Mesodermal cell (in vitro differentiated cells): ENCODE measurements around the gene FHL5.
"Not testable (repeated sequence)": the region's sequence is repeated elsewhere in the genome, so short reads cannot be mapped to it uniquely, and the experiment has no call there.

Experiments used
- H3K27ac ChIP-seq: 2 replicates; pipeline ENCODE4 v1.7.0; 2013; ENCODE audit warnings: mild to moderate bottlenecking, low read depth, low read length, moderate library complexity; ENCODE audit not compliant: severe bottlenecking
- H3K36me3 ChIP-seq: 2 replicates; pipeline ENCODE4 v1.7.1; 2013; ENCODE audit warnings: mild to moderate bottlenecking, low read length, moderate library complexity; ENCODE audit not compliant: control insufficient read depth, insufficient read depth
- H3K4me1 ChIP-seq: one replicate; pipeline ENCODE4 v1.7.1; 2013; ENCODE audit warnings: mild to moderate bottlenecking, low read length; ENCODE audit not compliant: insufficient read depth, control insufficient read depth, poor library complexity, severe bottlenecking
- H3K4me3 ChIP-seq: 2 replicates; pipeline ENCODE4 v1.7.0; 2013; ENCODE audit warnings: low read length, control low read depth, mild to moderate bottlenecking; ENCODE audit not compliant: insufficient read depth, poor library complexity, severe bottlenecking; ENCODE audit errors: extremely low read depth
- H3K9me3 ChIP-seq: 2 replicates; pipeline ENCODE4 v1.7.1; 2013; ENCODE audit warnings: mild to moderate bottlenecking, low read length, moderate library complexity; ENCODE audit not compliant: control insufficient read depth
- WGBS, 2 experiments: methylation state at CpG; one replicate each; pipeline ENCODE4 v1.1.5; 2013; ENCODE audit warnings: missing lambda C conversion rate in 2 of 2; ENCODE audit not compliant: insufficient coverage in 2 of 2; 5-methylcytosine and 5-hydroxymethylcytosine counted together

The FHL5 gene

GRCh38 chr6:96610019-96610418 is 47.1 kb downstream of the FHL5 start:
- Histone ChIP-seq H3K4me1 (no peaks in the 10 kb centered on the region), H3K4me3 (no peak overlapping the region), H3K9me3 (no peaks in the 10 kb centered on the region), H3K27ac (no peak overlapping the region), H3K36me3 (no peaks in the 10 kb centered on the region)
- WGBS, 2 experiments: no CpG with 5 or more reads among the region's 1 CpG

- WGBS, 2 experiments: 91% methylated on average over 1 of the region's 1 CpG; no CpG with 5 or more reads in 1 of the 2 experiments
- H3K27ac ChIP-seq: no peak overlapping the region
- no peaks in the 10 kb centered on the region for H3K9me3 ChIP-seq
- H3K36me3 ChIP-seq: no peaks in the 10 kb centered on the region
- no peak overlapping the region for H3K4me3 ChIP-seq
- no peaks in the 10 kb centered on the region for H3K4me1 ChIP-seq
These were observed 48.5 kb downstream of the FHL5 start for GRCh38 chr6:96611342-96611991.

GRCh38 chr6:96613291-96613999 is 50.5 kb downstream of the FHL5 start:
- WGBS, 2 experiments: 88 to 94% methylated on average over 1 to 2 of the region's 2 CpGs
- H3K27ac ChIP-seq: no peak overlapping the region
- no peaks in the 10 kb centered on the region for H3K36me3 ChIP-seq
- H3K9me3 ChIP-seq: no peaks in the 10 kb centered on the region
- H3K4me3 ChIP-seq: no peak overlapping the region
- H3K4me1 ChIP-seq: no peaks in the 10 kb centered on the region

- Histone ChIP-seq H3K36me3 (no peaks in the 10 kb centered on the region), H3K4me1 (no peaks in the 10 kb centered on the region), H3K9me3 (no peaks in the 10 kb centered on the region), H3K4me3 (no peak overlapping the region), H3K27ac (no peak overlapping the region)
- 84 to 92% methylated on average over 5 to 6 of the region's 6 CpGs for WGBS, 2 experiments
These were observed 57.9 kb downstream of the FHL5 start for GRCh38 chr6:96620851-96621250.

GRCh38 chr6:96621983-96622382 is 59.1 kb downstream of the FHL5 start:
- Histone ChIP-seq H3K4me1 (no peaks in the 10 kb centered on the region), H3K4me3 (no peak overlapping the region), H3K36me3 (no peaks in the 10 kb centered on the region), H3K27ac (no peak overlapping the region), H3K9me3 (no peaks in the 10 kb centered on the region)
- WGBS, 2 experiments: 80% methylated on average over 1 of the region's 2 CpGs; no CpG with 5 or more reads in 1 of the 2 experiments

- Histone ChIP-seq H3K9me3 (no peaks in the 10 kb centered on the region), H3K4me1 (no peaks in the 10 kb centered on the region), H3K36me3 (no peaks in the 10 kb centered on the region), H3K27ac (no peak overlapping the region), H3K4me3 (no peak overlapping the region)
- WGBS, 2 experiments: 85 to 100% methylated on average over 1 of the region's 3 CpGs
These were observed 62.0 kb downstream of the FHL5 start for GRCh38 chr6:96624957-96625356.

- no peaks in the 10 kb centered on the region for H3K4me1 ChIP-seq
- H3K9me3 ChIP-seq: no peaks in the 10 kb centered on the region
- no peak overlapping the region for H3K4me3 ChIP-seq
- no peaks in the 10 kb centered on the region for H3K36me3 ChIP-seq
- WGBS, 2 experiments: 20% methylated on average over 1 of the region's 2 CpGs; no CpG with 5 or more reads in 1 of the 2 experiments
- H3K27ac ChIP-seq: no peak overlapping the region
These were observed 63.9 kb downstream of the FHL5 start for GRCh38 chr6:96626759-96627364.

- no CpG with 5 or more reads among the region's 3 CpGs for WGBS, 2 experiments
- no peaks in the 10 kb centered on the region for H3K36me3 ChIP-seq
- H3K4me1 ChIP-seq: no peaks in the 10 kb centered on the region
- H3K9me3 ChIP-seq: no peaks in the 10 kb centered on the region
- no peak overlapping the region for H3K27ac ChIP-seq
- no peak overlapping the region for H3K4me3 ChIP-seq
These were observed 68.3 kb downstream of the FHL5 start for GRCh38 chr6:96631248-96631647.

GRCh38 chr6:96637979-96638378 is 75.1 kb downstream of the FHL5 start:
- not testable (repeated sequence) for H3K9me3 ChIP-seq, H3K36me3 ChIP-seq, H3K4me3 ChIP-seq, H3K4me1 ChIP-seq, H3K27ac ChIP-seq
- WGBS, 2 experiments: 80 to 91% methylated on average over 7 to 9 of the region's 10 CpGs

- whole genome bisulfite sequencing, 2 experiments: 86 to 87% methylated on average over 1 to 5 of the region's 5 CpGs
- Histone ChIP-seq H3K9me3 (no peaks in the 10 kb centered on the region), H3K27ac (no peak overlapping the region), H3K36me3 (no peaks in the 10 kb centered on the region), H3K4me1 (no peaks in the 10 kb centered on the region), H3K4me3 (no peak overlapping the region)
These were observed 82.2 kb downstream of the FHL5 start for GRCh38 chr6:96645106-96645505.

GRCh38 chr6:96649926-96650325 is 87.0 kb downstream of the FHL5 start:
- H3K27ac ChIP-seq: no peak overlapping the region
- no peaks in the 10 kb centered on the region for H3K4me1 ChIP-seq
- no peaks in the 10 kb centered on the region for H3K9me3 ChIP-seq
- H3K36me3 ChIP-seq: no peaks in the 10 kb centered on the region
- no CpG with 5 or more reads among the region's 3 CpGs for WGBS, 2 experiments
- no peak overlapping the region for H3K4me3 ChIP-seq
